Nephron progenitor cell (in vitro differentiated cells): ENCODE measurements around the gene ACTG2.

Experiments used
- DNase-seq: peaks from one replicate; pipeline ENCODE4 v3.0.0; 2021
- H3K27ac Mint-ChIP-seq: 2 replicates; pipeline ENCODE4 v1.8.0; 2021; ENCODE audit warnings: mild to moderate bottlenecking, moderate library complexity, mixed read lengths
- H3K27me3 Mint-ChIP-seq: 2 replicates; pipeline ENCODE4 v1.8.0; 2021; ENCODE audit warnings: mild to moderate bottlenecking, low read depth, mixed read lengths; ENCODE audit not compliant: poor library complexity
- H3K36me3 Mint-ChIP-seq: 2 replicates; pipeline ENCODE4 v1.8.0; 2021; ENCODE audit warnings: low read depth, mixed read lengths
- H3K4me1 Mint-ChIP-seq: 2 replicates; pipeline ENCODE4 v1.8.0; 2021; ENCODE audit warnings: mixed read lengths
- H3K4me3 Mint-ChIP-seq: 2 replicates; pipeline ENCODE4 v1.8.0; 2021; ENCODE audit warnings: mild to moderate bottlenecking, moderate library complexity, mixed read lengths
- H3K9me3 Mint-ChIP-seq: 2 replicates; pipeline ENCODE4 v1.8.0; 2021; ENCODE audit warnings: mild to moderate bottlenecking, moderate library complexity, mixed read lengths
- CTCF ChIP-seq: fragments of 200-600 bp; sonication (generic); IDR thresholded peaks from 2 replicates; pipeline ENCODE4 v1.5.0; 2021; ENCODE audit warnings: antibody characterized with exemption

ACTG2 gene

GRCh38 chr2:73890301-73891092 lies 2.3 kb upstream of the ACTG2 start:
- Mint-ChIP-seq H3K27me3 (peaks cover 23% of the 10 kb centered on the region), H3K4me3 (no peak overlapping the region), H3K4me1 (no peaks in the 10 kb centered on the region), H3K27ac (no peak overlapping the region), H3K9me3 (no peaks in the 10 kb centered on the region), H3K36me3 (no peaks in the 10 kb centered on the region)
- DNase-seq: no peak
- no peak for TF ChIP-seq CTCF

GRCh38 chr2:73891276-73891901 lies 1.4 kb upstream of the ACTG2 start:
- peaks cover 18% of the 10 kb centered on the region for H3K27me3 Mint-ChIP-seq
- TF ChIP-seq CTCF: no peak
- no peaks in the 10 kb centered on the region for H3K9me3 Mint-ChIP-seq
- DNase-seq: no peak
- H3K27ac Mint-ChIP-seq: no peak overlapping the region
- H3K4me1 Mint-ChIP-seq: peaks cover 3% of the 10 kb centered on the region
- H3K4me3 Mint-ChIP-seq: no peak overlapping the region
- no peaks in the 10 kb centered on the region for H3K36me3 Mint-ChIP-seq

GRCh38 chr2:73893764-73894474 lies 1.1 kb downstream of the ACTG2 start:
- Mint-ChIP-seq H3K4me3 (no peak overlapping the region), H3K27ac (no peak overlapping the region), H3K9me3 (no peaks in the 10 kb centered on the region), H3K4me1 (peaks cover 5% of the 10 kb centered on the region), H3K36me3 (no peaks in the 10 kb centered on the region), H3K27me3 (peaks cover 13% of the 10 kb centered on the region)
- no peak for TF ChIP-seq CTCF
- DNase-seq: no peak

GRCh38 chr2:73894475-73894850 lies 1.7 kb downstream of the ACTG2 start:
- Mint-ChIP-seq H3K36me3 (no peaks in the 10 kb centered on the region), H3K4me1 (peaks cover 5% of the 10 kb centered on the region), H3K4me3 (no peak overlapping the region), H3K27me3 (peaks cover 13% of the 10 kb centered on the region), H3K9me3 (no peaks in the 10 kb centered on the region), H3K27ac (no peak overlapping the region)
- TF ChIP-seq CTCF: no peak
- no peak for DNase-seq

GRCh38 chr2:73894877-73895276 lies 2.1 kb downstream of the ACTG2 start:
- no peak overlapping the region for H3K4me3 Mint-ChIP-seq
- no peaks in the 10 kb centered on the region for H3K36me3 Mint-ChIP-seq
- no peak overlapping the region for H3K27ac Mint-ChIP-seq
- peaks cover 5% of the 10 kb centered on the region for H3K4me1 Mint-ChIP-seq
- DNase-seq: no peak
- H3K27me3 Mint-ChIP-seq: peaks cover 13% of the 10 kb centered on the region
- TF ChIP-seq CTCF: no peak
- H3K9me3 Mint-ChIP-seq: no peaks in the 10 kb centered on the region
